Aorta (tissue), 5 donors: ENCODE results near the gene R3HDM4. TPM values are rescaled to one million over a fixed set of nuclear protein-coding genes. Genes with fewer than 3 reads are reported as not detected.
A peak's percentile ranks its signal among the peaks of the same experiment; 100 is the strongest.
"Not testable (repeated sequence)": the region's sequence is repeated elsewhere in the genome, so short reads cannot be mapped to it uniquely, and the experiment has no call there.

Experiments used
- ATAC-seq: fragments of 200-7000 bp; cut with Tn5 transposase; one replicate; pipeline ENCODE4 v1.9.1; 2022; ENCODE audit warnings: moderate library complexity; ENCODE audit not compliant: low FRiP score
- DNase-seq, 2 donors: peaks; one replicate each; pipeline ENCODE4 v3.0.0-alpha.2; 2020
- H3K27ac ChIP-seq, 2 donors: one replicate each; pipeline ENCODE4 v1.5.1; 2013; ENCODE audit warnings: low read length in 2 of 2, mild to moderate bottlenecking in 2 of 2, moderate library complexity in 2 of 2, control low read depth in 1 of 2, inconsistent platforms in 1 of 2, low read depth in 1 of 2
- H3K27me3 ChIP-seq, 2 donors: one replicate each; pipeline ENCODE4 v1.6.1; 2013; ENCODE audit warnings: control low read depth in 1 of 2, low read length in 1 of 2, mild to moderate bottlenecking in 1 of 2, moderate library complexity in 1 of 2; ENCODE audit not compliant: insufficient read depth in 2 of 2, control insufficient read depth in 1 of 2
- H3K36me3 ChIP-seq, 2 donors: one replicate each; pipeline ENCODE4 v1.6.1; 2013; ENCODE audit warnings: control low read depth in 1 of 2, low read length in 1 of 2, mild to moderate bottlenecking in 1 of 2; ENCODE audit not compliant: insufficient read depth in 2 of 2, control insufficient read depth in 1 of 2
- H3K4me1 ChIP-seq, 2 donors: one replicate each; pipeline ENCODE4 v1.6.1; 2013; ENCODE audit warnings: low read length in 2 of 2, control low read depth in 1 of 2, mild to moderate bottlenecking in 1 of 2, moderate library complexity in 1 of 2; ENCODE audit not compliant: insufficient read depth in 2 of 2, control insufficient read depth in 1 of 2
- H3K4me3 ChIP-seq, 2 donors: one replicate each; pipeline ENCODE4 v1.5.1; 2013; ENCODE audit warnings: low read length in 2 of 2, control low read depth in 1 of 2, mild to moderate bottlenecking in 1 of 2
- H3K9me3 ChIP-seq: one replicate; pipeline ENCODE4 v1.6.1; 2013; ENCODE audit warnings: mild to moderate bottlenecking, low read length; ENCODE audit not compliant: control insufficient read depth
- WGBS, 2 donors: extraction: QIAGEN DNeasy Blood & Tissue Kit; methylation state at CpG; one replicate each; pipeline ENCODE4 v1.1.7; 2013; 5-methylcytosine and 5-hydroxymethylcytosine counted together
- intact Hi-C, 2 donors: fragments of 100-400 bp; cut with DNase I; formaldehyde crosslinking; loops; one replicate each; pipeline versions ENCODE4 v1.14.2 to v1.15.0; 2022
- long read RNA-seq, 2 donors: library from polyadenylated mRNA; unstranded; transcript quantifications; one replicate each; pipeline ENCODE4 v2.0.0, GENCODE V29; 2020 to 2021
- polyA plus RNA-seq, 2 donors: library from polyadenylated mRNA; stranded (reverse); fragments of 200-250 nt; gene quantifications; one replicate each; pipeline ENCODE4 v1.2.3, GENCODE V29; 2013
- total RNA-seq, 2 donors: library from RNA; stranded (reverse); fragmentation: NEBNext Ultra II Directional; extraction: Animal tissue kit (Norgen Biotek cat#: 25700); gene quantifications; one replicate each; pipeline ENCODE4 v1.2.1, GENCODE V29; 2021
- donor health status: healthy with polysubstance abuse.
- donor health status: Bipolar disorder and iron deficiency.
- donor health status: DM: no; HTN: no; CAD: no.
- donor health status: DM: no; HTN: no; CAD: no.
- donor health status: DM: yes; HTN: yes; CAD: no.

Gene R3HDM4
- total RNA-seq (10 to 100 TPM; 41.6 to 43.8 TPM), polyA plus RNA-seq (10 to 100 TPM; 19.7 to 36.2 TPM)
- long read RNA-seq, donor 1, transcript R3HDM4-201 (8 exons, 1,815 nt): major isoform, 6 of 13 reads
- long read RNA-seq, donor 1, partial matches to known transcripts: 2 of 13 reads
- long read RNA-seq, donor 1, other reads (novel, unspliced or antisense): 3 of 13 reads
- long read RNA-seq, donor 2, transcript R3HDM4-201 (8 exons, 1,815 nt): major isoform, 11 of 19 reads
- long read RNA-seq, donor 2, partial matches to known transcripts: 0 of 19 reads
- long read RNA-seq, donor 2, other reads (novel, unspliced or antisense): 7 of 19 reads

DNA sequence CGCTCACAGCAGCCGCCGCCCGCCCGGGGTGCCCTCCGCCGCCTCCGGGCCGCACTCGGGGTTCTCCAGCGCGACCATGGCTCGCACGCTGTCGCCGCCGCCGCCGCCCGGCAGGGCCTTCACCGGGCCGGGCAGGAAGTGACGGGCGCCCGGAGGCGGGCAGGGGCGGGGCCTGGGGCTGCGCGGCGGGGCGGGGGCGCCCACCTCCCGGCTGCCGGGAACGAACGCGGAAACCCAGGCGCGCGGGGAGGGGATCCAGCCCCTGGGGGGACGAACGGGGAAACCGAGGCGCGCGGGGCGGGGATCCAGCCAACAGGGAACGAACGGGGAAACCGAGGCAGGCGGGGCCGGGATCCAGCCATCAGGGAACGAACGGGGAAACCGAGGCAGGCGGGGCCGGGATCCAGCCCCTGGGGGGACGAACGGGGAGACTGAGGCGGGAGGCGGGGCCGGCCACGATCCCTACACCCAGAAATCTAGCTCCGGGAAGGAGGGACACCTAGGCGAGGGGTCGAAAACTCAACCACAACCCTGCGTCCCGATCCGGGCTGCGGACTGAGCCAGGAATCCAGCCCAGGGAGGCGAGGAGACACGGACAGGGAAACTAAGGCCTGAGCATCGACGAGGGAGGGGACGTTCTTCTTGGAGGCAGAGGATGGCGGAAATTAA lies at the start of gene R3HDM4:
TSS of gene R3HDM4 (minus strand) at position 140 of the 669 bp plus-strand sequence. CDS start at position 78, 62 bp downstream.
- DNase-seq: peak; percentile 88 to 95
- Histone ChIP-seq H3K27ac (peak within 1 kb of the TSS; percentile 14 to 33), H3K36me3 (no peaks in the 10 kb centered on the region), H3K9me3 (no peaks in the 10 kb centered on the region), H3K4me1 (no peaks in the 10 kb centered on the region), H3K4me3 (peak within 1 kb of the TSS; percentile 81 to 94), H3K27me3 (no peaks in the 10 kb centered on the region)
- peak; percentile 90 for ATAC-seq
- WGBS, 2 donors: 1% methylated on average over 39 to 76 of the region's 76 CpGs
- intact Hi-C loops: no loop called here

DNA sequence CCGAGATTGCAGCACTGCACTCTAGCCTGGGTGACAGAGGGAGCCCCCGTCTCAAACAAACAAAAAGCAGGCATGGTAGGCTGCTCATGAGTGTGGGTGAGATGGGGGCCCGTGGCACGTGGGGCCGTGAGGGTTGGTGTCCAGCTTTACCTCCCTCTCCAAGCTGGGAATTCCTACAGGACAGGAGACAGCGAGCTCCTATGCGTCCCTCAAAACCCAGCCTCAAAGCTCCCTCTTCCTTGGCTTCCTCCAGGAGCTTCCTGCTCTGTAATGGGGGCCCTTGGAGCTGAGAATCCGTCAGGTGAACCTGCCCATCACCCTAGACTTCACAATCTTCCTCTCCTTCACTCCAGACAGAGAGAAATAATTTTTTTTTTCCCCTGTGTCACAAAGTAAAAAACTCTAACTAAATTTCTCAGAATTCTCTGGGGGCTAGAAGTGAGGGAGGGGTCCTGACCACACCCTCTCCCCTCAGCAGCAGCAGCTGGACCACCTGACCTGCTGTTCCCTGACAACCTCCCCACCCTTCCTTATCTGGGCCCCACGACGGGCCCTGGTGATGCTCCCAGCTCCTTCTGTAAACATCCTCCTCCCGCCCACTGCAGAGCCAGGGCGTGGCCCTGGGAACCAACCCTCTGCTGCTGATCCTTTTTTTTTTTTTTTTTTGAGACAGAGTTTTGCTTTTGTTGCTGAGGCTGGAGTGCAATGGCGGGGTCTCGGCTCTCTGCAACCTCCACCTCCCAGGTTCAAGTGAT lies 49.0 kb upstream of the R3HDM4 start:
- no peak for ATAC-seq
- H3K36me3 ChIP-seq: no peaks in the 10 kb centered on the region
- peaks cover 2% of the 10 kb centered on the region for H3K9me3 ChIP-seq
- H3K4me3 ChIP-seq: no peak overlapping the region
- H3K27me3 ChIP-seq: no peaks in the 10 kb centered on the region
- no peak overlapping the region for H3K27ac ChIP-seq
- DNase-seq: no peak
- intact Hi-C loops: no loop called here
- no peaks in the 10 kb centered on the region for H3K4me1 ChIP-seq
- 85 to 86% methylated on average over 14 of the region's 14 CpGs for WGBS, 2 donors

DNA sequence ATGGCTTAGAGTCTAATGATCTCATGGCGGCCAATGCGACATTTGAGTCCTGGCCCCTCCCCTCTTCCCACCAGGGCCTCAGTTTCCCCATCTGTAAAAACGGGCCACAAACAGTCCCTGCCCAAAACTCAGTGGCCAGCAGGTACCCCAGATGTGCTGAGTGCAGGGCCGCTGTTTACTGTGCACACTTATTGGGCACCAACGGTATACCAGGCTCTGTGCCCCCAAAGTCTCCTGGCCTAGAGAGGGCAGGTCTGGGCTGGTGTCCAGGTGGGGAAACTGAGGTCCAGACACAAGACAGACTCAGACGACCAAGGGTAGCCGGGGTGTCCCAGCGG lies 47.6 kb upstream of the R3HDM4 start:
- DNase-seq (no peak), ATAC-seq (no peak)
- intact Hi-C loops: no loop called here

DNA sequence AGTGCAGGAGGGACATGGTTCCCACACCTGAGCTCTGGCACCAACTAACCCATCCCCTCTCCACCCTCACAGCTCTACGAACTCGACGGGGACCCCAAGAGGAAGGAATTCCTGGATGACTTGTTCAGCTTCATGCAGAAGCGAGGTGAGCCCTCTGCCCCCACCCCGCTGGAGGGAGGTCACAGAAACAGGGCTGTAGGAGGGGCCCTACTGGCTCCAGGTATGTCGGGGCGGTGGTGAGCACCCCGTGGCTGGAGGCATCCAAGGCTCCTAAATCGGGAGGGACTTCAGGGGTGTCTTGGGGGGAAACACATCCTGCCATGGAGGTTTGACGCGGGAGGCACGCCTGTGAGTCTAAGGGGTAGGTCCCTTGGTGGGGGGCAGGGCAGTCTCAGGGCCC lies 47.0 kb upstream of the R3HDM4 start:
- Histone ChIP-seq H3K27ac (no peak overlapping the region), H3K4me3 (no peak overlapping the region), H3K4me1 (no peaks in the 10 kb centered on the region), H3K27me3 (no peaks in the 10 kb centered on the region), H3K36me3 (no peaks in the 10 kb centered on the region), H3K9me3 (no peaks in the 10 kb centered on the region)
- 64 to 68% methylated on average over 12 of the region's 12 CpGs for WGBS, 2 donors
- intact Hi-C loops: no loop called here
- ATAC-seq: no peak
- DNase-seq: no peak

More for the DNA sequence above, 47.6 kb upstream of the R3HDM4 start:
- WGBS, 2 donors: 78 to 81% methylated on average over 8 of the region's 8 CpGs
- Histone ChIP-seq H3K9me3 (no peaks in the 10 kb centered on the region), H3K4me3 (no peak overlapping the region), H3K27ac (no peak overlapping the region), H3K4me1 (no peaks in the 10 kb centered on the region), H3K27me3 (no peaks in the 10 kb centered on the region), H3K36me3 (no peaks in the 10 kb centered on the region)

DNA sequence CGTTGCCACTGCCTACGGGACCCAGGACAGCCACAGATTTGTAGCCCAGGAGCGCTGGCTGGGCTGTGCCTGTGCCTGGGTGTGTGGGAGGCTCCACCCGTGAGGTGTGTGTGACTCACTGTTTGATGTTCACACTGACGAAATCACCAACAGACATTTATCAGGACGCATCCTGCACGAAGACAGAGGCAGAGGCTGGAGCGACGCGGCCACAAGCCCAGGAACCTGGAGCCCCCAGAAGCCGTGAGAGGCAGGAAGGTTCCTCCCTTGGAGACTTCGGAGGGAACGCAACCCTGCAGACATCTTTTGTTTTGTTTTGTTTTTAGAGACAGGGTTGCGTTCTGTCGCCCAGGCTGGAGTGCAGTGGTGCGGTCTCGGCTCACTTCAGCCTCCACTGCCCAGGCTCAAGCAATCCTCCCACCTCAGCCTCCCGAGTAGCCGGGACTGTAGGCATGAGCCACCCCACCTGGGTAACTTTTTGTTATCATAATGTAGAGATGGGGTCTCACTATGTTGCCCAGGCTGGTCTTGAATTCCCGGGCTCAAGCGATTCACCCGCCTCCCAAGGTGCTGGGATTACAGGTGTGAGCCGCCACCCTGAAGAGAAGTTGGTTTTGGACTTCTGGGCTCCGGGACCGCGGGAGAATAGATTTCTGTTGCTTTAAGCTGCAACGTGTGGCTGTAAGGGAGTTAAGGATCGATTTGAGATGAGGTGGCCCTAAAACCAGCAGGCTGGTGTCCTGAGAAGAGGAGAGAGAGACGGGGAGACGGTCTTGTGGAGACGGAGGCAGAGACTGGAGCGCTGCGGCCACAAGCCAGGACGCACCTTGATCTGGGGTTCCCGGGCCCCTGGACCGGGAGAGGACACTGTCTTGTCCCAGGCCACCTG lies 46.2 kb upstream of the R3HDM4 start:
- no peaks in the 10 kb centered on the region for H3K4me1 ChIP-seq
- ATAC-seq (no peak), DNase-seq (no peak)
- H3K36me3 ChIP-seq: no peaks in the 10 kb centered on the region
- H3K4me3 ChIP-seq: no peak overlapping the region
- H3K9me3 ChIP-seq: no peaks in the 10 kb centered on the region
- WGBS, 2 donors: 93% methylated on average over 36 of the region's 36 CpGs
- intact Hi-C loops: no loop called here
- H3K27ac ChIP-seq: no peak overlapping the region
- no peaks in the 10 kb centered on the region for H3K27me3 ChIP-seq

DNA sequence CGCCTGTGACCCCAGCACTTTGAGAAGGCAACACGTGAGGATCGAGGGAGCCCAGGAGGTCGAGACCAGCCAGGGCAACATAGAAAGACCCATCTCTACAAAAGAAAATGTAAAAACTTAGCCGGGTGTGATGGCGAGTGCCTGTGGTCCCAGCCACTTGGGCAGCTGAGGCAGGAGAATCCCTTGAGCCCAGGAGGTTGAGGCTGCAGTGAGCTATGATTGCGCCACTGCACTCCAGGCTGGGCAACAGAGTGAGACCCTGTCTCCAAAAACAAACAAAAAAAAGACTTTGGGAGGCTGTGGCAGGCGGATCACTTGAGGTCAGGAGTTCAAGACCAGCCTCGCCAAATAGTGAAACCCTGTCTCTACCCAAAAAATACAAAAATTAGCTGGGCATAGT lies 44.6 kb upstream of the R3HDM4 start:
- H3K4me1 ChIP-seq, intact Hi-C loops, H3K36me3 ChIP-seq, H3K27ac ChIP-seq, ATAC-seq, H3K9me3 ChIP-seq, DNase-seq, H3K27me3 ChIP-seq, H3K4me3 ChIP-seq: not testable (repeated sequence)
- WGBS, 2 donors: 97% methylated on average over 9 of the region's 9 CpGs

DNA sequence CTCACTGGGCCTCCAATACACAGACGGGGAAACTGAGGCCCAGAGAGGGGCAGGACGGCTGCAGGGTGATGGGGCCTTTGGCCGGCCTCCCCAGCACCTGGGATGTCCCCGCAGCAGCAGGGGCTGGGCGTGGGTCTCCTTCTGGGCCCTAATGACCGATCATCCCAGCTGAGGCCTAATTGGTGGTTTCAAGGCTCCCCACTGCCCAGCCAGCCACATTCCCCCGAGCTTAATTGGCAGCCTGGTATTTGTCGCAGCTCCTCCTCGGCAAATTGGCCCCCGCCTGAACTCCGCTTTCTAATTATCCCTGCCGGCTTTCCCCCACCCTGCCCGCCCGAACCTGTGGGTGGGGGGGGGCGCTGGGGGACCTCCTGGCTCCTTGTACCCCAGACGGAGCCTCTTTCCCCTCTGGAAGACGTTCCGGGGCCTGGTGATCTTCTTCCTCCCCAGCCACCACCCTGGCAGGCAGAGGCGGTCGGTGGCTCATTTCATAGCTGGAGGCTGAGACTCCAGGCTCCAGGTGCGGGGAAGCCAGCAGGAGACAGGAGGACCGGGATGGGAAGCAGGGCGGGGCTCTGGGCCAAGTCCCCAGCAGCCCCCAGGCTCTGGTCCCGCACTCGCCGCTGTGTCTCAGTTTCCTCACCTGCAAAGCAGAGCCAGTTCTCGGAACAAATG lies 43.9 kb upstream of the R3HDM4 start:
- H3K4me3 ChIP-seq: no peak overlapping the region
- intact Hi-C loops: no loop called here
- no peak for DNase-seq
- H3K36me3 ChIP-seq: no peaks in the 10 kb centered on the region
- H3K4me1 ChIP-seq: no peaks in the 10 kb centered on the region
- 59 to 65% methylated on average over 26 to 27 of the region's 27 CpGs for WGBS, 2 donors
- no peaks in the 10 kb centered on the region for H3K9me3 ChIP-seq
- no peak overlapping the region for H3K27ac ChIP-seq
- ATAC-seq: no peak
- no peaks in the 10 kb centered on the region for H3K27me3 ChIP-seq
